Measurements from ENCODE around the gene MARCHF4. TPM values are rescaled to one million over a fixed set of nuclear protein-coding genes. Genes with fewer than 3 reads are reported as not detected.

The MARCHF4 gene
- polyA plus RNA-seq, 1 donor (not counting 4 experiments of a cell fraction or from before 2014, with no cell fraction given) = 5.3 TPM

DNA sequence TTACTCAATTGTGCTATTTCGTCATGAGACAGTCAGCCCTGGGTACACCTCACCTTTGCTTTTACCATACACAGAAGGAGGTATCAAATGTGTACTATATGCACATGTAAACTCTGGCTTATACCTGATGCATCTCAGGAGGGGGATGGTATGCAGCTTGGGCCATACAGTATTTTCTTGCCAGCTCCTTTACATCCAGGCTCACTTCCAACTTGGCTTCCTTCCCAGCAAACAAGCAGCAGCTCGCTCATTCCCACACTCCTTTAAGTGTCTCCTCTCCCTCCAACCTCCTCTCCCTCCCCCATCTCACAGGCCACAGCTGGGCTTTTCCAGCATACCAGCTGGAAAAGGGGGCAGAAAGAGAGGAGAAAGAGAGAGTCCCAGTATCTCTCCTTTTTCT lies 9.6 kb downstream of the MARCHF4 start:
- Histone ChIP-seq H2AFZ (ENCODE audit: control insufficient read depth, low read length) (no peak overlapping the region), H3K4me3 (ENCODE audit: control insufficient read depth in 2 of 3, extremely low read depth in 1 of 3, insufficient read depth in 2 of 3, low read depth in 1 of 3, low read length in 3 of 3) (peak overlapping the region in 2 of 3 experiments; percentile 31 to 54), H3K9me1 (ENCODE audit: control insufficient read depth, extremely low read depth, insufficient read depth, low read length) (no peaks in the 10 kb centered on the region), H3K9ac (ENCODE audit: control insufficient read depth, extremely low read depth, insufficient read depth, low read length) (peak overlapping the region; percentile 28), H4K20me1 (ENCODE audit: control insufficient read depth, extremely low read depth, insufficient read depth, low read length) (no peaks in the 10 kb centered on the region), H3K27ac (ENCODE audit: control insufficient read depth, insufficient read depth, low read length) (peak overlapping the region; percentile 66), H3K4me1 (ENCODE audit: control insufficient read depth, extremely low read depth, insufficient read depth, low read length) (peaks cover 17% of the 10 kb centered on the region), H3K9me3 (ENCODE audit: control insufficient read depth, low read depth, low read length) (no peaks in the 10 kb centered on the region), H3K36me3 (ENCODE audit: control insufficient read depth in 2 of 2, extremely low read depth in 1 of 2, insufficient read depth in 2 of 2, low read length in 2 of 2) (no peaks in the 10 kb centered on the region), H3K79me2 (ENCODE audit: control insufficient read depth, insufficient read depth, low read length) (peaks cover 7% of the 10 kb centered on the region), H3K4me2 (ENCODE audit: control insufficient read depth, extremely low read depth, insufficient read depth, low read depth, low read length) (peak overlapping the region; percentile 76), H3K27me3 (ENCODE audit: control insufficient read depth, extremely low read depth, insufficient read depth, low read length) (no peaks in the 10 kb centered on the region)
- DNase-seq (ENCODE audit: low read depth, low spot score) = peak; percentile 85
- dilution Hi-C loops (cut with MboI; ENCODE audit: extremely low pct_ligation_motif_present, low sequenced_read_pairs) = no loop called here
- peak; percentile 90 for FAIRE-seq
- TF ChIP-seq CTCF (optimal IDR thresholded peaks at IDR 0.05 in 1 of 3, IDR thresholded peaks at IDR 0.05 in 1 of 3, conservative IDR thresholded peaks at IDR 0.05 in 1 of 3; ENCODE audit: extremely low read depth in 1 of 3, insufficient read depth in 2 of 3, low read length in 3 of 3) (no peak), EZH2 (IDR thresholded peaks at IDR 0.05; ENCODE audit: low read length) (no peak)

GRCh38 chr2:216355711-216356110 lies 16.6 kb downstream of the MARCHF4 start:
- DNase-seq (ENCODE audit: low read depth, low spot score) (no peak), FAIRE-seq (no peak)
- Histone ChIP-seq H3K9ac (ENCODE audit: control insufficient read depth, extremely low read depth, insufficient read depth, low read length) (no peak overlapping the region), H2AFZ (ENCODE audit: control insufficient read depth, low read length) (no peak overlapping the region), H3K27me3 (ENCODE audit: control insufficient read depth, extremely low read depth, insufficient read depth, low read length) (no peaks in the 10 kb centered on the region), H4K20me1 (ENCODE audit: control insufficient read depth, extremely low read depth, insufficient read depth, low read length) (no peaks in the 10 kb centered on the region), H3K27ac (ENCODE audit: control insufficient read depth, insufficient read depth, low read length) (no peak overlapping the region), H3K9me3 (ENCODE audit: control insufficient read depth, low read depth, low read length) (no peaks in the 10 kb centered on the region), H3K79me2 (ENCODE audit: control insufficient read depth, insufficient read depth, low read length) (no peaks in the 10 kb centered on the region), H3K4me1 (ENCODE audit: control insufficient read depth, extremely low read depth, insufficient read depth, low read length) (peaks cover 5% of the 10 kb centered on the region), H3K36me3 (ENCODE audit: control insufficient read depth in 2 of 2, extremely low read depth in 1 of 2, insufficient read depth in 2 of 2, low read length in 2 of 2) (no peaks in the 10 kb centered on the region), H3K4me3 (ENCODE audit: control insufficient read depth in 2 of 3, extremely low read depth in 1 of 3, insufficient read depth in 2 of 3, low read depth in 1 of 3, low read length in 3 of 3) (no peak overlapping the region), H3K9me1 (ENCODE audit: control insufficient read depth, extremely low read depth, insufficient read depth, low read length) (no peaks in the 10 kb centered on the region), H3K4me2 (ENCODE audit: control insufficient read depth, extremely low read depth, insufficient read depth, low read depth, low read length) (no peak overlapping the region)
- dilution Hi-C loops (cut with MboI; ENCODE audit: extremely low pct_ligation_motif_present, low sequenced_read_pairs) = no loop called here
- no peak for TF ChIP-seq CTCF (optimal IDR thresholded peaks at IDR 0.05 in 1 of 3, IDR thresholded peaks at IDR 0.05 in 1 of 3, conservative IDR thresholded peaks at IDR 0.05 in 1 of 3; ENCODE audit: extremely low read depth in 1 of 3, insufficient read depth in 2 of 3, low read length in 3 of 3)
- TF ChIP-seq EZH2 (IDR thresholded peaks at IDR 0.05; ENCODE audit: low read length) = no peak
